GM21526 (cell line): Measurements from ENCODE around the gene DDX10.
A peak's percentile ranks its signal among the peaks of the same experiment; 100 is the strongest.
"Not testable (repeated sequence)": the region's sequence is repeated elsewhere in the genome, so short reads cannot be mapped to it uniquely, and the experiment has no call there.

Experiments used
- ATAC-seq: cut with Tn5 transposase; IDR thresholded peaks from one replicate; pipeline ENCODE4 v1.9.1; 2021; ENCODE audit warnings: moderate library complexity; ENCODE audit not compliant: unreplicated experiment, low FRiP score

DDX10 gene

DNA sequence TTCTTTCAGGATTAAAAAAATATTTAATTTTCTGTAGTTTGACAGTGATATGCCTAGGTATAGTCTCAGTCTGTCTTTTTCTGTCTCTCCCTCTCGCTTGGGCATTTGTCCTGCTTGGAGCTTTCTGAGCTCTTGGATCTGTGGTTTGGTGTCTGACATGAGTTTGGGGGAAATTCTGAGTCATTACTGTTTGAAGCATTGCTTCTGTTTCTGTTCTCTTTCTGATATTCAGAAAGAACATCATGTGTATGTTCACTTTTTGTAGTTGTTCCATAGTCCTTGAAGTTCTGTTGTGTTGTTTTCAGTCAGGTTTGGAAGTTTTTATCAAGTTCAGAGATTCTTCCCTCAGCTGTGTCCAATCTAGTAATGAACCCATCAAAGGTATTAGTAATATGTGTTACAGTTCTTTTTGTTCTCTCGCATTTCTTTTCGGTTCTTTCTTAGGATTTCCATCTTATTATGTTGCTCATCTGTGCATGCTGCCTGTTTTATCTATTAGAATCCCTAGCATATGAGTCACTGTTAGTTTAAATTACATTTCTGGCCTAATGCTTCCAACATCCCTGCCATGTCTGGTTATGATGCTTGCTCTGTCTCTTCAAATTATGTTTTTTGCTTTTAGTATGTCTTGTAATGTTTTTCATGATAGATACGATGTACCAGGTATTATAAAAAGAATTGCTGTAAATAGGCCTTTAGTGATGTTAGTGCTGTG is 48.4 kb downstream of the DDX10 start:
- ATAC-seq = peak; percentile 68

- no peak for ATAC-seq
Observed at GRCh38 chr11:108715239-108715638, 50.4 kb downstream of the DDX10 start.

- no peak for ATAC-seq
Observed at GRCh38 chr11:108718466-108718865, 53.6 kb downstream of the DDX10 start.

DNA sequence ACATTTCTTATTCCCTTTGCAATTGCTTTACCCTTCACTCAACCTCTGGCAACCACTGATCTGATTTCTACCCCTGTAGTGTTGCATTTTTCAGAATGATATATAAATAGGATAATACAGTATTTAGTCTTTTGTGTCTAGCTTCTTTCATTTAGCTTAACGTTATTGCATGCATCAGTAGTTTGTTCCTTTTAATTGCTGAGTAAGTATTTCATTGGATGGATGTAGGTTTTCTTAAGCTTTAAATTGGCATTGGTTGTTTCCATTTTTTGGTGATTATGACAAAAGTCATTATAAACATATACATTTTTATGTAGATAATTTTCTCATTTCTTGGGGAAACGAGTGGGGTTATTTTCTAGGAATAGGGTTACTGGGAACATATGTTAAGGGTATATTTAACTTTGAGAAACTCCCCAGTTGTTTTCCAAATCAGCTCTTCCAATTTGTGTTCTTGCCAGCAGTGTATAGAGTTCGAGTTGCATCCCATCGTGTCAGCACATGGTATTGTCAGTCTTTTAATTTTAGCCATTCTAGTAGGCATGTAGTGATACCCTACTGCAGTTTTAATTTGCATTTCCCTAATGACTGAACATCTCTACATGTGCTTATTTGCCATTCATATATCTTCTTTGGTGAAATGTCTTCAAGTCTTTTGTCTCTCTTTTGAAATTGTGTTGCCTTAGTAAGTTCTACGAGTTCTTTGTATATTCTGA is 60.3 kb downstream of the DDX10 start:
- ATAC-seq = no peak

GRCh38 chr11:108726077-108726800 is 61.4 kb downstream of the DDX10 start:
- no peak for ATAC-seq

DNA sequence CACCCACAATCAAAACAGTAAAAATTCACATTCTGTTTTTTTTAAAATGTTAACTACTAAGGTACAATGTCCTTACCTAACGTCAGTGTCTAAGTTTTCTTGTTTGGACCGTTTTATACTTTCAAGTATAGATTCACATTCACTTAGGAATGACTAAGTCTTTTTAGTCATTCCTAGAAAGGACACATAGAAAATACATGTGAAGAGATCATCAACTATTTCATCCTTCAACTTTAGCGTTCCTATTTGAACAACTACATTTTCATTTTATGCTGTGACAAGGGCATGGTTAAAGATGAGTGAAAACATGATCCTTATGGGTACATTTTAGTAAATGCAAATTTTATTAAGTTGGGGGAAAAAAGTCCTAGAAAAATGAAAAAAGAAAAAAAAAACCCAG is 62.8 kb downstream of the DDX10 start:
- no peak for ATAC-seq

DNA sequence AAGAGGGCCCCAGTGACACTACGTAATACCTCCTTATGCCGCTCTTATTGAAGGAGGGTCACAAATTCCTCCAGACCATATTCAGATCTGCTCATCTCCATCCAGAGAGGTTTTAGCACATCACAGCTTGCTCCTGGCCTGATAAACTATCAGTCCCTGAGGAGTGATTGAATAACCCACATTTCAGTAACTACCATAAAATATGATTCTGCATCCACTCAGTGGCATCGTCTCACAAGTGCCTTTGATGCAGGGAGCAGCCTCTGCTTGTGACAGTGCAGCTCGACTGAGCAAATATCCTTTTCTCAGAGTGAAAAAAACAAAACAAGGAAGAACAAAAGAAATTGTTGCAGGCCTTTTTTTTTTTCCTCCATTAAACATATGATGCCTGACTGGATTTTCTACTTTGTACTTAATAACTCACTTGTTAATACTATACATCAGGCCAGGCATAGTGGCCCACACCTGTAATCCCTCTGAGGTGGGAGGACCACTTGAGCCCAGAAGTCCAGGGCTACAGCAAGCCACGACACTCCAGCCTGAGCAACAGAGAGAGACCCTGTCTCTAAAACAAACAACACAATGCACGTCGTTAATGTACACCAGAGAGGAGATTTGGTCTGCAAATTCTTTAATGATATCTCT is 64.5 kb downstream of the DDX10 start:
- no peak for ATAC-seq

DNA sequence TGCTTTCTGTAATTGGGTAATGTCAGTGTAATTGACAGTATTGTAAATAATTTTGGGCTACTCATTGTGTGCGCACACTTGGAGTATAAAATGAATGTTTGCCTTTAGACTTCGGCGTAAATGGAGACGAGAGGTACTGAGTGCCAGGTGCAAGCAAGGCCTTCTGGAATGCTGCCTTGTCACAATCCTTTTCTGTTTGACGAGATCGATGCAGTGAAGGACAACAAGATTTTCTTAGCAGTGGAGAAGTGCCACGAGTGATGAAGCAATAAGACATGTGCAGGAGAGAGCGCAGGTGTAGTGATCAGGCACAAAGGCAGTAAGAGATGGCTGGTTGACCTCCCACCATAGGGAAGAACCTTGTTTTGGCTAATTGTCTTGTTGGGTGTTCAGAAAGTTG is 67.5 kb downstream of the DDX10 start:
- ATAC-seq = no peak

GRCh38 chr11:108733479-108734116 is 68.7 kb downstream of the DDX10 start:
- peak; percentile 92 for ATAC-seq

GRCh38 chr11:108734283-108734682 is 69.4 kb downstream of the DDX10 start:
- no peak for ATAC-seq

DNA sequence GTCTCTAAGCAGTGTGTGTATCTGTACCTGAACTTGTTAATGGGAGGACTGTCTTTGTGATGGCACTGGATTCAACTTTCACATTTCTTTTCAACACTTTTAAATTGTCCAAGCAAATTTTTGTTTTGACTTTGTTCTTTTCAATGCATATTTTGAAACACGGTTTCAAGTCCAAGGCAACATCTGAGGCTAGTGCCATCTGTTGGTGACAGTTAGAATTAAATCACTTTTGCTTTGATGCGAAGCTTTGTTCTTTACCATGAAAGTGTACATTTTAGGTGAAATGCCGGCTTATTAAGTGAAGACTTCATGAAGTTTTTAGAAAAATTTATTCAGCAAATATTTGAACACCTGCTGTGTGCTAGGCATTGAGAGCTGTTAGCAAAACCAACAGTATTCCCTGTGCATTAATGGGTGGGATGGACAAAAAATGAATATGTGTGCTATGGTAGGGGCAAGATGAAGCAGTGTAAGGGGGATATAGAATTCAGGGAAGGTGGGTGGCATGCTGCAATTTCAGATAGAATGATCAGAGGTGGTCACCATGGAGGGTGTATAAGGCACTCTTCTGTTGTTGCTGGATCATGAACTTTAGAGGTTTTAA is 70.2 kb downstream of the DDX10 start:
- ATAC-seq = no peak

DNA sequence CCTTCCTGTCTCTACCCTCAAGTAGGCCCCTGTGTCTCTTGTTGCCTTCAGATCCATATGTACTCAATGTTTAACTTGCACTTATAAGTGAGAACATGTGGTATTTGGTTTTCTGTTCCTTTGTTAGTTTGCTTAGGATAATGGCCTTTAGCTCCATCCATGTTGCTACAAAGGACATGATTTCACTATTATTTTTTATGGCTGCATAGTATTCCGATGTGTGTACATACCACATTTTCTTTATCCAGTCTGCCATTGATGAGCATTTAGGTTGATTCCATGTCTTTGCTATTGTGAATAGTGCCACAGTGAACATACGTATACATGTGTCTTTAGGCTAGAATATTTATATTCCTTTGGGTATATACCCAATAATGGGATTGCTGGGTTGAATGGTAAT is 75.3 kb downstream of the DDX10 start:
- ATAC-seq = not testable (repeated sequence)

DNA sequence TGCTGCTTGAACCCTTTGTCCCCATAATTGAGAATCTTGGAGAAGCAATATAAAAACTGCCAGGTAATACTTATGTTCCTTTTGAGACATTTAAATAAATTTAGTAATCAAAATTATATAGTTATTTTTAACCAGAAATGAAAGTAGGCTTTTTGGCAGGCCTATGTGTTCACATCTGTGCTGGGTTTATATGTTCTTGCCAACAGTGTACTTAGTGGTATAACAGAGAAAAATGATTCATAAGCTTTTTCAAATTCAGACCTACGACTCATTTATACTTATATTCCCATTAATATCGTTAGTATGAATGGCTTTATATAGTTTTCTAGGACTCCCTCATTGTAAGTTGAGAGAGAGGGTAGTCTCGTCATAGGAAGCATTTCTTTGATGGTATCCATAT is 79.0 kb downstream of the DDX10 start:
- ATAC-seq = no peak

DNA sequence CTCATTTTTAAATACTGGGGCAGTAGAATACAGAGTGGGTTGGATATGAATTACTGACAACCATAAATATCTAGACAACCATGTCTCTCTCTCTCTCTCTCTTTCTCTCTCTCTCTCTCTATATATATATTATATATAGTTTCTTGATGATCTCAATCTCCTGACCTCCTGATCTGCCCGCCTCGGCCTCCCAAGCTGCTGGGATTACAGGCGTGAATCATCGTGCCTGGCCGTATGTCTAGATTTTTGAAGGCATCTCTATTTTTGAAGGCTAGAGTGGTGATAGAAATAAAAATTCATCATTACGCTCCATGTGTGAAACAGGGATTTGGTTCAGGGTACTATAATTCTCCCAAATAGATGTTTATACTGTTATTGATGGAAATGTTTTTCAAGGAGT is 84.1 kb downstream of the DDX10 start:
- ATAC-seq = no peak

- ATAC-seq = peak; percentile 62
Observed at GRCh38 chr11:108751444-108751843, 86.6 kb downstream of the DDX10 start.

- no peak for ATAC-seq
Observed at GRCh38 chr11:108752297-108752751, 87.5 kb downstream of the DDX10 start.

GRCh38 chr11:108754901-108755625 is 90.2 kb downstream of the DDX10 start:
- ATAC-seq = no peak

- no peak for ATAC-seq
Observed at GRCh38 chr11:108757630-108758029, 92.8 kb downstream of the DDX10 start.

GRCh38 chr11:108758458-108758857 is 93.6 kb downstream of the DDX10 start:
- ATAC-seq = no peak
